Osteoblast (primary cell): Measurements from ENCODE around the gene MIDN. TPM values are rescaled to one million over a fixed set of nuclear protein-coding genes. Genes with fewer than 3 reads are reported as not detected.

ENCODE experiments used
- DNase-seq: peaks from one replicate; pipeline ENCODE4 v3.0.0; 2011; ENCODE audit warnings: low spot score, mixed read lengths; ENCODE audit not compliant: insufficient read length; ENCODE audit errors: missing footprints
- H2AFZ ChIP-seq: 2 replicates; pipeline ENCODE4 v1.6.0; 2011; ENCODE audit warnings: mild to moderate bottlenecking, low read length
- H3K27ac ChIP-seq: 2 replicates; pipeline ENCODE4 v1.5.1; 2011; ENCODE audit warnings: mild to moderate bottlenecking, low read depth, low read length, moderate library complexity
- H3K27me3 ChIP-seq: 2 replicates; pipeline ENCODE4 v1.6.0; 2012; ENCODE audit warnings: mild to moderate bottlenecking, control low read depth, inconsistent platforms, low read length, moderate library complexity; ENCODE audit not compliant: insufficient read depth
- H3K36me3 ChIP-seq: 2 replicates; pipeline ENCODE4 v1.5.1; 2011; ENCODE audit warnings: mild to moderate bottlenecking, low read length, control low read depth, moderate library complexity; ENCODE audit not compliant: insufficient read depth
- H3K4me1 ChIP-seq: 2 replicates; pipeline ENCODE4 v1.5.1; 2011; ENCODE audit warnings: mild to moderate bottlenecking, low read length, control low read depth, moderate library complexity; ENCODE audit not compliant: insufficient read depth
- H3K4me2 ChIP-seq: 2 replicates; pipeline ENCODE4 v1.6.0; 2011; ENCODE audit warnings: mild to moderate bottlenecking, low read length; ENCODE audit not compliant: insufficient read depth
- H3K4me3 ChIP-seq: fragments of 200-600 bp; sonication (generic); 3 replicates; pipeline ENCODE4 v1.5.1; 2012; ENCODE audit warnings: mild to moderate bottlenecking, low read length, inconsistent platforms; ENCODE audit not compliant: insufficient read depth
- H3K79me2 ChIP-seq: 2 replicates; pipeline ENCODE4 v1.6.0; 2012; ENCODE audit warnings: mild to moderate bottlenecking, low read length, control low read depth, inconsistent platforms; ENCODE audit not compliant: insufficient read depth
- H3K9me3 ChIP-seq: 2 replicates; pipeline ENCODE4 v1.5.1; 2011; ENCODE audit warnings: low read depth, low read length, control low read depth
- H4K20me1 ChIP-seq: 2 replicates; pipeline ENCODE4 v1.6.0; 2012; ENCODE audit warnings: mild to moderate bottlenecking, low read length, control low read depth; ENCODE audit not compliant: insufficient read depth
- CTCF ChIP-seq: IDR thresholded peaks from 2 replicates; pipeline ENCODE4 v1.5.1; 2011; ENCODE audit warnings: mild to moderate bottlenecking, low read depth, low read length, moderate library complexity; ENCODE audit errors: extremely low read depth
- total RNA-seq: library from RNA; depleted of rRNA; stranded (reverse); fragments of >200 nt; gene quantifications from 2 replicates; pipeline ENCODE4 v1.2.3, GENCODE V29; 2012

Gene MIDN
- total RNA-seq, 1 donor, result 19.9 TPM

GRCh38 chr19:1232652-1233072, 15.7 kb upstream of the MIDN start:
- Histone ChIP-seq H3K36me3 (peaks cover 15% of the 10 kb centered on the region), H2AFZ (no peak overlapping the region), H3K27me3 (no peaks in the 10 kb centered on the region), H3K4me2 (no peak overlapping the region), H3K79me2 (peaks cover 16% of the 10 kb centered on the region), H3K27ac (no peak overlapping the region), H3K4me1 (no peaks in the 10 kb centered on the region), H3K4me3 (no peak overlapping the region), H3K9me3 (no peaks in the 10 kb centered on the region), H4K20me1 (peaks cover 18% of the 10 kb centered on the region)
- DNase-seq, result peak; percentile 97
- TF ChIP-seq CTCF, result no peak

GRCh38 chr19:1233115-1233667, 15.2 kb upstream of the MIDN start:
- H3K4me1 ChIP-seq, result peaks cover 2% of the 10 kb centered on the region
- H2AFZ ChIP-seq, result no peak overlapping the region
- no peaks in the 10 kb centered on the region for H3K27me3 ChIP-seq
- no peaks in the 10 kb centered on the region for H3K9me3 ChIP-seq
- peaks cover 16% of the 10 kb centered on the region for H3K79me2 ChIP-seq
- H3K4me3 ChIP-seq, result no peak overlapping the region
- peaks cover 18% of the 10 kb centered on the region for H4K20me1 ChIP-seq
- no peak overlapping the region for H3K4me2 ChIP-seq
- no peak for TF ChIP-seq CTCF
- no peak overlapping the region for H3K27ac ChIP-seq
- no peak for DNase-seq
- H3K36me3 ChIP-seq, result peaks cover 14% of the 10 kb centered on the region

GRCh38 chr19:1234051-1234954, 14.1 kb upstream of the MIDN start:
- peaks cover 14% of the 10 kb centered on the region for H3K36me3 ChIP-seq
- peaks cover 21% of the 10 kb centered on the region for H4K20me1 ChIP-seq
- H3K27ac ChIP-seq, result no peak overlapping the region
- H2AFZ ChIP-seq, result no peak overlapping the region
- DNase-seq, result peak; percentile 89
- no peak for TF ChIP-seq CTCF
- peaks cover 2% of the 10 kb centered on the region for H3K4me1 ChIP-seq
- H3K9me3 ChIP-seq, result no peaks in the 10 kb centered on the region
- H3K79me2 ChIP-seq, result peaks cover 16% of the 10 kb centered on the region
- H3K4me2 ChIP-seq, result no peak overlapping the region
- no peak overlapping the region for H3K4me3 ChIP-seq
- no peaks in the 10 kb centered on the region for H3K27me3 ChIP-seq

GRCh38 chr19:1234955-1235380, 13.4 kb upstream of the MIDN start:
- no peak overlapping the region for H3K4me2 ChIP-seq
- H4K20me1 ChIP-seq, result peaks cover 21% of the 10 kb centered on the region
- H3K27me3 ChIP-seq, result no peaks in the 10 kb centered on the region
- DNase-seq, result no peak
- H3K4me1 ChIP-seq, result peaks cover 7% of the 10 kb centered on the region
- no peak overlapping the region for H2AFZ ChIP-seq
- no peak for TF ChIP-seq CTCF
- H3K36me3 ChIP-seq, result peaks cover 14% of the 10 kb centered on the region
- no peak overlapping the region for H3K4me3 ChIP-seq
- no peak overlapping the region for H3K27ac ChIP-seq
- peaks cover 16% of the 10 kb centered on the region for H3K79me2 ChIP-seq
- H3K9me3 ChIP-seq, result no peaks in the 10 kb centered on the region
